ENCODE measurements around the gene RBM19. TPM values are rescaled to one million over a fixed set of nuclear protein-coding genes. Genes with fewer than 3 reads are reported as not detected.

RBM19 gene
- total and polyA plus RNA-seq, 2 donors (not counting 3 experiments of a cell fraction or from before 2014, with no cell fraction given), result 13.2 to 34.4 TPM

DNA sequence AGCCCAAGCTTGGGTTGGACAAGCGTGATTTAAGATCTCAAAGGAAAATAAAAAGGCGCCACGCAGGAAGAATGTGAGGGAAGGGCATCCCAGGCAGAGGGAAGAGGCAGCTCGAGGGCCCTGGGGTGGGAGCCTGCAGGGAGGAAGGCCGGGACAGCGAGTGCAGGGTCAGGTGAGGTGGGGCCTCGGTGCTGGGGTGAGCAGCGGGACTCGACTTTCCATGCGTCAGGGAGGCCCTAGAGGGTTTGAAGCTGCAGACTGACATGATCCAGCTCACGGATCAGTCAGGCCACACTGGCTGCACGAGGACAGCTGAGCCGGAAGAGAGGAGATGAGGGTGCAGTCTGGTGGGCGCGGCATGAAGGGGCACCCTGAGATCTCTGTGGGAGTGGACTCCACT lies 145.8 kb downstream of the RBM19 start:
- H3K27ac ChIP-seq (ENCODE audit: insufficient read depth, low read depth, low read length), result no peak overlapping the region
- H3K4me1 ChIP-seq (ENCODE audit: control insufficient read depth, extremely low read depth, insufficient read depth, low read length), result no peaks in the 10 kb centered on the region
- no peak for FAIRE-seq
- ChIA-PET POLR2A (no interaction called here), CTCF (interaction anchor here (2.7 kb wide), 1 partner anchor 8 kb away, joined by 6 read pairs; no protein-coding TSS in a partner anchor)
- H4K20me1 ChIP-seq (replicated peaks; ENCODE audit: control insufficient read depth, extremely low read depth, insufficient read depth, low read length), result no peaks in the 10 kb centered on the region
- H3K36me3 ChIP-seq (ENCODE audit: control insufficient read depth in 2 of 2, extremely low read depth in 1 of 2, insufficient read depth in 2 of 2, low read length in 2 of 2), result peaks cover 0 to 3% of the 10 kb centered on the region in 2 experiments
- H3K27me3 ChIP-seq (ENCODE audit: control insufficient read depth in 2 of 2, insufficient read depth in 2 of 2, low read length in 2 of 2), result no peaks in the 10 kb centered on the region
- intact Hi-C loops (cut with micrococcal nuclease) (no loop called here), dilution Hi-C loops (cut with MboI; ENCODE audit: extremely low pct_ligation_motif_present, low sequenced_read_pairs) (no loop called here)
- no peak for DNase-seq (ENCODE audit: low read depth, low spot score)
- no peak overlapping the region for H3K9ac ChIP-seq (replicated peaks; ENCODE audit: extremely low read depth, insufficient read depth, low read length)
- no peak overlapping the region for H3K4me3 ChIP-seq (replicated peaks in 1 of 3; ENCODE audit: insufficient read depth in 1 of 3, low read depth in 1 of 3, low read length in 3 of 3)
- H3K9me3 ChIP-seq (replicated peaks; ENCODE audit: control insufficient read depth, insufficient read depth, low read length), result no peaks in the 10 kb centered on the region
- no peaks in the 10 kb centered on the region for H3K79me2 ChIP-seq (ENCODE audit: control insufficient read depth, insufficient read depth, low read length)
- BruUV-seq (replicated peaks), result no TSS peak
- TF ChIP-seq MYC (IDR thresholded peaks at IDR 0.05; ENCODE audit: low read depth, low read length) (no peak), FOS (IDR thresholded peaks at IDR 0.05; ENCODE audit: borderline replicate concordance, insufficient read depth, low read length) (no peak), POLR2AphosphoS5 (IDR thresholded peaks at IDR 0.05; ENCODE audit: insufficient read depth, low read depth, low read length) (no peak), POLR2A (IDR thresholded peaks at IDR 0.05; ENCODE audit: low read depth, low read length) (no peak), EZH2 (IDR thresholded peaks at IDR 0.05; ENCODE audit: borderline replicate concordance, low read depth, low read length, severe bottlenecking) (no peak)
- TF ChIP-seq, protein P1, sequence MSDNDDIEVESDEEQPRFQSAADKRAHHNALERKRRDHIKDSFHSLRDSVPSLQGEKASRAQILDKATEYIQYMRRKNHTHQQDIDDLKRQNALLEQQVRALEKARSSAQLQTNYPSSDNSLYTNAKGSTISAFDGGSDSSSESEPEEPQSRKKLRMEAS (IDR thresholded peaks at IDR 0.05; ENCODE audit: insufficient read depth, insufficient read length), result no peak
- TF ChIP-seq, protein P2, sequence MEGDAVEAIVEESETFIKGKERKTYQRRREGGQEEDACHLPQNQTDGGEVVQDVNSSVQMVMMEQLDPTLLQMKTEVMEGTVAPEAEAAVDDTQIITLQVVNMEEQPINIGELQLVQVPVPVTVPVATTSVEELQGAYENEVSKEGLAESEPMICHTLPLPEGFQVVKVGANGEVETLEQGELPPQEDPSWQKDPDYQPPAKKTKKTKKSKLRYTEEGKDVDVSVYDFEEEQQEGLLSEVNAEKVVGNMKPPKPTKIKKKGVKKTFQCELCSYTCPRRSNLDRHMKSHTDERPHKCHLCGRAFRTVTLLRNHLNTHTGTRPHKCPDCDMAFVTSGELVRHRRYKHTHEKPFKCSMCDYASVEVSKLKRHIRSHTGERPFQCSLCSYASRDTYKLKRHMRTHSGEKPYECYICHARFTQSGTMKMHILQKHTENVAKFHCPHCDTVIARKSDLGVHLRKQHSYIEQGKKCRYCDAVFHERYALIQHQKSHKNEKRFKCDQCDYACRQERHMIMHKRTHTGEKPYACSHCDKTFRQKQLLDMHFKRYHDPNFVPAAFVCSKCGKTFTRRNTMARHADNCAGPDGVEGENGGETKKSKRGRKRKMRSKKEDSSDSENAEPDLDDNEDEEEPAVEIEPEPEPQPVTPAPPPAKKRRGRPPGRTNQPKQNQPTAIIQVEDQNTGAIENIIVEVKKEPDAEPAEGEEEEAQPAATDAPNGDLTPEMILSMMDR (IDR thresholded peaks at IDR 0.05; ENCODE audit: extremely low read depth in 1 of 2, insufficient read depth in 1 of 2, low read depth in 1 of 2, low read length in 2 of 2), result no peak
- H2AFZ ChIP-seq (ENCODE audit: low read depth, low read length), result no peak overlapping the region
- H3K9me1 ChIP-seq (replicated peaks; ENCODE audit: control insufficient read depth, extremely low read depth, insufficient read depth, low read length), result no peaks in the 10 kb centered on the region
- H3K4me2 ChIP-seq (ENCODE audit: insufficient read depth, low read length), result no peak overlapping the region

All from endothelial cell of umbilical vein (primary cell).